WTC11 (cell line): Measurements from ENCODE around the gene OR8K5.

ENCODE experiments used
- CTCF ChIP-seq: fragments of 200-600 bp; IDR thresholded peaks from 2 replicates; pipeline ENCODE4 v1.8.0; 2022; ENCODE audit warnings: antibody characterized with exemption
- E2F1 ChIP-seq: sonication (generic); formaldehyde crosslinking; IDR thresholded peaks from 2 replicates; pipeline ENCODE4 v1.8.0; 2022; ENCODE audit warnings: mild to moderate bottlenecking, missing genetic modification reagents
- MAX ChIP-seq: sonication (generic); formaldehyde crosslinking; IDR thresholded peaks from 2 replicates; pipeline ENCODE4 v1.8.0; 2022; ENCODE audit warnings: mild to moderate bottlenecking, missing genetic modification reagents
- NR1H2 ChIP-seq: sonication (generic); formaldehyde crosslinking; IDR thresholded peaks from 2 replicates; pipeline ENCODE4 v1.9.0; 2021; ENCODE audit warnings: mild to moderate bottlenecking, moderate library complexity, missing genetic modification reagents
- NR3C1 ChIP-seq: sonication (generic); formaldehyde crosslinking; conservative IDR thresholded peaks from 2 replicates; pipeline ENCODE4 v1.8.1; 2023; ENCODE audit warnings: low read depth, mild to moderate bottlenecking, missing genetic modification reagents
- TEAD4 ChIP-seq: sonication (generic); formaldehyde crosslinking; IDR thresholded peaks from 2 replicates; pipeline ENCODE4 v1.8.0; 2022; ENCODE audit warnings: mild to moderate bottlenecking, missing genetic modification reagents
- USF2 ChIP-seq: sonication (generic); formaldehyde crosslinking; IDR thresholded peaks from 2 replicates; pipeline ENCODE4 v1.8.1; 2023; ENCODE audit warnings: mild to moderate bottlenecking, missing genetic modification reagents, moderate library complexity

- TF ChIP-seq CTCF (no peak), MAX (no peak), NR1H2 (no peak), NR3C1 (CRISPR knock-in tag) (no peak), USF2 (CRISPR knock-in tag) (no peak), TEAD4 (no peak), E2F1 (CRISPR knock-in tag) (no peak)
Measured at GRCh38 chr11:56140151-56140661, 19.9 kb downstream of the OR8K5 start, which contains the start of gene OR8J3.
